ENCODE measurements around the gene PPP2R5C. TPM values are rescaled to one million over a fixed set of nuclear protein-coding genes. Genes with fewer than 3 reads are reported as not detected.
A peak's percentile ranks its signal among the peaks of the same experiment; 100 is the strongest.

The PPP2R5C gene
- total and polyA plus RNA-seq, 3 donors from 2014 or later = 106 to 166 (median 126) TPM

DNA sequence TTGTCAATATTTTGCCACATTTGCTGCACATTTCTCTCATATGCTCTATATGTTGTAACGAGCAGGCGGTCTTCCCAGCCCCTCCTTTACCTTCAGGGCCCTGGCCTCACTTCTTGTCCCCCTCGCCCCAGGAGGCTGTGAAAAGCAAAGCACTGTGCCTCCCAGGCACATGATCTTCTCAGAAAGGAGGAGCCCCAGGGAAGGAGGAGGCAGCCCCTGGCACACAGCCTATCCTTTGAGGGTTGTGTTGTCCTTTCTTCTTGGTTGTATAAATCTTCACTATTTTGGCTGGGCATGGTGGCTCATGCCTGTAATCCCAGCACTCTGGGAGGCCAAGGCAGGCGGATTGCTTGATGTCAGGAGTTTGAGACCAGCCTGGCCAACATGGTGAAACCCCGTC is 77.0 kb downstream of the PPP2R5C start:
- TF ChIP-seq, protein P1, sequence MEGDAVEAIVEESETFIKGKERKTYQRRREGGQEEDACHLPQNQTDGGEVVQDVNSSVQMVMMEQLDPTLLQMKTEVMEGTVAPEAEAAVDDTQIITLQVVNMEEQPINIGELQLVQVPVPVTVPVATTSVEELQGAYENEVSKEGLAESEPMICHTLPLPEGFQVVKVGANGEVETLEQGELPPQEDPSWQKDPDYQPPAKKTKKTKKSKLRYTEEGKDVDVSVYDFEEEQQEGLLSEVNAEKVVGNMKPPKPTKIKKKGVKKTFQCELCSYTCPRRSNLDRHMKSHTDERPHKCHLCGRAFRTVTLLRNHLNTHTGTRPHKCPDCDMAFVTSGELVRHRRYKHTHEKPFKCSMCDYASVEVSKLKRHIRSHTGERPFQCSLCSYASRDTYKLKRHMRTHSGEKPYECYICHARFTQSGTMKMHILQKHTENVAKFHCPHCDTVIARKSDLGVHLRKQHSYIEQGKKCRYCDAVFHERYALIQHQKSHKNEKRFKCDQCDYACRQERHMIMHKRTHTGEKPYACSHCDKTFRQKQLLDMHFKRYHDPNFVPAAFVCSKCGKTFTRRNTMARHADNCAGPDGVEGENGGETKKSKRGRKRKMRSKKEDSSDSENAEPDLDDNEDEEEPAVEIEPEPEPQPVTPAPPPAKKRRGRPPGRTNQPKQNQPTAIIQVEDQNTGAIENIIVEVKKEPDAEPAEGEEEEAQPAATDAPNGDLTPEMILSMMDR (IDR thresholded peaks at IDR 0.05) = no peak
- no peak for TF ChIP-seq POLR2A (IDR thresholded peaks at IDR 0.05)
- Histone ChIP-seq H3K4me1 (peaks cover 51% of the 10 kb centered on the region), H3K27me3 (no peaks in the 10 kb centered on the region), H3K9me3 (no peaks in the 10 kb centered on the region), H3K4me3 (no peak overlapping the region), H3K36me3 (ENCODE audit: low read depth, missing control alignments) (no peaks in the 10 kb centered on the region), H3K27ac (no peak overlapping the region)
- WGBS, 2 donors = 89 to 94% methylated on average over 5 of the region's 5 CpGs
- peak; percentile 61 for DNase-seq
- intact Hi-C loops (cut with DNase I; ENCODE audit: low total_unique reads) = no loop called here

DNA sequence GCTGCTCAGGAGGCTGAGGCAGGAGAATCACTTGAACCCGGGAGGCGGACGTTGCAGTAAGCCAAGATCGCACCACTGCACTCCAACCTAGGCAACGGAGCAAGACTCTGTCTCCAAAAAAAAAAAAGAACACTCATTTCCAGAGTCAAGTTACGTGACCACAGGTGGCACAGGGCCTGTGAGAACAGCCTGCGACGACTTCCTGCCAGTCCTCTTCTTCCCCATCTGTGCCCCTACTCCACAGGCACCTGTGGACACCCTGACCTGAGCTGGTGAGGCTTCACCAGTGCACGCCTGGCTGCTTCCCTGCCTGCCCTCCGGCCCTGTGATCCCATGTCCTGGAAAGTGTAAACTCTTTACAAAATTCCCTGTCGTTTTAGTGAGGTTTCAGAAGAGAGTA is 77.7 kb downstream of the PPP2R5C start:
- DNase-seq = no peak
- WGBS, 2 donors = 83 to 86% methylated on average over 11 of the region's 11 CpGs
- H3K36me3 ChIP-seq (ENCODE audit: low read depth, missing control alignments) = no peaks in the 10 kb centered on the region
- no peak overlapping the region for H3K4me3 ChIP-seq
- no peaks in the 10 kb centered on the region for H3K9me3 ChIP-seq
- H3K27ac ChIP-seq = no peak overlapping the region
- intact Hi-C loops (cut with DNase I; ENCODE audit: low total_unique reads) = no loop called here
- no peak for TF ChIP-seq POLR2A (IDR thresholded peaks at IDR 0.05)
- TF ChIP-seq, protein P1 (IDR thresholded peaks at IDR 0.05) = no peak
- no peaks in the 10 kb centered on the region for H3K27me3 ChIP-seq
- peaks cover 43% of the 10 kb centered on the region for H3K4me1 ChIP-seq

DNA sequence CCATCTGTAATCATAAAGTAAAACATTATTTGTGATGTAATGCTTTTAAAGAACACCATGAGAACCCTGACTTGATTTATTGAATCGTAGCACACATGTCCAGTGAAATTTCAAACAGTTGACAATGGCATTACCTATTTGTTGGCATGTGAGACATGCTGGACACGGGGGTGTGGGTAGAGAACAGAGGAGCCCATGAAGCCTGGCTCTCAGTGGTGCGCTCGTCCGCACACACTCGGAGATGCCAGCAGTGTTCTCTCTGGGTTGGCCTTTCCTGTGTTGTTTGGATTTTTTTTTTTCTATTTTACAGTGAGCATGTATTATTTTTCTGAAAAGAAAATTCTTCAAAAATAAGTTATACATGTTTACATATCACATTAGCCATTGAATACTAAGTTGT is 78.2 kb downstream of the PPP2R5C start:
- no peaks in the 10 kb centered on the region for H3K36me3 ChIP-seq (ENCODE audit: low read depth, missing control alignments)
- no peak overlapping the region for H3K4me3 ChIP-seq
- H3K9me3 ChIP-seq = no peaks in the 10 kb centered on the region
- WGBS, 2 donors = 91 to 97% methylated on average over 6 of the region's 6 CpGs
- H3K27ac ChIP-seq = no peak overlapping the region
- H3K4me1 ChIP-seq = peaks cover 39% of the 10 kb centered on the region
- H3K27me3 ChIP-seq = no peaks in the 10 kb centered on the region
- TF ChIP-seq POLR2A (IDR thresholded peaks at IDR 0.05) = no peak
- TF ChIP-seq, protein P1 (IDR thresholded peaks at IDR 0.05) = no peak
- no peak for DNase-seq
- intact Hi-C loops (cut with DNase I; ENCODE audit: low total_unique reads) = no loop called here

DNA sequence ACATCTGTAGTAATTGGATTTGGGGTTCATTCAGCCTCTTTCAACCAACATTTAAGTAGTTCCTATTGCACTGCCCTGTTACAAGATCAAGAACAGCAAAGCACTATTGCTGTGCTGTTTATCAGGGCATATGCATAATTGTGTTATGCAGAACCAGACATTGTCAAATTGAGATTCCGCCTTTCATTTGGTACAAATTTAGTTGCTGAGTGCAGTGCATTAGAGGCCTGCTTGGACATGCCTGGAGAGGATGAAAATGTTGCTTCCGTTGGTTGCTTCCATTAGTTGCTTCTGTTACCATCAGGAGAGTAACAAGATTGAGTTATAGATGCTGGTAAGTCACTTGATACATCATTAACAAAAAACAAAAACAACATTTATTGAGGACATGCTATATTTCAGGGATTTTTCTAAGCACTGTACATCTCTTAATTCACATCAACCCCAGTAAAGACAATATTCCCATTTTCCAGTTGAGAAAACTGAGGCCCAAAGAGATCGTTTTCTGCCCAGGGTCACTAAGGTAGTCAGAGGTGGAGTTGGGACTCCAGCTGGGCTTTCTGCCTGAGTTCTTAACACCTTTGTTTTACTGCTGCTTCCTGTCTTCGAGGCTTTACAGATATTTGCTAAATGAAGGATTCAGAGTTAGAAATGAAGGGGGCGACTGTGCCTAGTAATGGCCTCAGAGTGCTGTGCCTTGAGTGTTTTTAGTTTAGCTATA is 79.3 kb downstream of the PPP2R5C start:
- Histone ChIP-seq H3K4me3 (no peak overlapping the region), H3K9me3 (no peaks in the 10 kb centered on the region), H3K4me1 (peaks cover 27% of the 10 kb centered on the region), H3K27ac (no peak overlapping the region), H3K27me3 (no peaks in the 10 kb centered on the region), H3K36me3 (ENCODE audit: low read depth, missing control alignments) (no peaks in the 10 kb centered on the region)
- intact Hi-C loops (cut with DNase I; ENCODE audit: low total_unique reads) = no loop called here
- TF ChIP-seq POLR2A (IDR thresholded peaks at IDR 0.05) = no peak
- TF ChIP-seq, protein P1 (IDR thresholded peaks at IDR 0.05) = no peak
- DNase-seq = no peak
- WGBS, 2 donors = 79 to 84% methylated on average over 5 of the region's 5 CpGs

DNA sequence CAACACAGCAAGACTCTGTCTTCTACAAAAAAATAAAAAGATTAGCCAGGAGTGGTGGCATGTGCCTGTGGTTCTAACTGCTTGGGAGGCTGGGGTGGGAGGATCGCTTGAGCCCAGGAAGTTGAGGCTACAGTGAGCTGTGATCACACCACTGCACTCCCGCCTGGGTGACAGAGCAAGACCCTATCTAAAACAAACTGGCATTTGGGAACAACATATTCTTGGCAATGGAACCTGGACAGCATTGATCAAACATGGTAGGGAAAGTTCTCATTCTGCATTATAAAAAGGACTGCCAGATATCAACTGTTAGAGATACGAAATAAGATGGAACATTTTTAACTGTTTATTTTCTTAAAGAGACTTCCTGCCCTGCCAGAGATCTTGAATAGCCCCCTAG is 81.5 kb downstream of the PPP2R5C start:
- H3K4me3 ChIP-seq = no peak overlapping the region
- H3K36me3 ChIP-seq (ENCODE audit: low read depth, missing control alignments) = no peaks in the 10 kb centered on the region
- no peak overlapping the region for H3K27ac ChIP-seq
- peaks cover 6% of the 10 kb centered on the region for H3K4me1 ChIP-seq
- H3K27me3 ChIP-seq = no peaks in the 10 kb centered on the region
- TF ChIP-seq, protein P1 (IDR thresholded peaks at IDR 0.05) = no peak
- no peak for TF ChIP-seq POLR2A (IDR thresholded peaks at IDR 0.05)
- intact Hi-C loops (cut with DNase I; ENCODE audit: low total_unique reads) = no loop called here
- no peaks in the 10 kb centered on the region for H3K9me3 ChIP-seq
- WGBS, 2 donors = 50 to 62% methylated on average over 3 of the region's 3 CpGs
- no peak for DNase-seq

Measured in testis (tissue), 3 donors.